Uterine smooth muscle cell (primary cell): ENCODE measurements around the gene ZNF716. TPM values are rescaled to one million over a fixed set of nuclear protein-coding genes. Genes with fewer than 3 reads are reported as not detected.

Source experiments
- total RNA-seq: library from RNA; depleted of rRNA; stranded (reverse); fragments of >200 nt; gene quantifications from 2 replicates; pipeline ENCODE4 v1.2.3, GENCODE V29; 2014

The ZNF716 gene
- not detected in 2 replicates for total RNA-seq

DNA sequence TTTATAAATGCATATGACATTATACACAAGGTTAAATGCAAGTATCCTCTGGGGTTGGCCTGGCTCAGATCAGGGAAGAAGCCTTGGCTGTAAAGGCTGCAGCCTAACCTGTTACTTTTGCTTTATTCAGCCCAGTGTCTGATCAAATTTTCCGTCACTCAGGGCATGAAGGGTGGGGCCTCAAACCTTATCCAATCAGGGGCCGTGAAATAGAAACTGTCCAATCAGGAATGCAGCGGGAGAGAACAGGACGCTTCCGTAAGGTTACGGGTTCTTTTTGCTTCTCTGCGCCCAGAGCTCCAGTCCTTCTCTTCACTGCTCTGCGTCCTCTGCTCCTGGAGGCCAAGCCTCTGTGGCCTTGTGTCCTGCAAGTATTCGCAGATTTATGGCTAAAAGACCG, at the start of gene ZNF716:
TSS of gene ZNF716 (plus strand) at position 274 of the 400 bp plus-strand sequence. CDS start at position 386, 112 bp downstream.

